Neural progenitor cell (in vitro differentiated cells): ENCODE measurements around the gene CDK18.

Source experiments
- CTCF ChIP-seq: fragments of 200-600 bp; sonication (generic); IDR thresholded peaks from 2 replicates; pipeline ENCODE4 v1.5.1; 2017; ENCODE audit warnings: antibody characterized with exemption, mild to moderate bottlenecking
- EZH2 ChIP-seq: fragments of 200-600 bp; sonication (generic); IDR thresholded peaks from 2 replicates; pipeline ENCODE4 v1.6.1; 2017; ENCODE audit warnings: antibody characterized with exemption, mild to moderate bottlenecking, moderate library complexity

- peak; percentile 88 for TF ChIP-seq CTCF
- TF ChIP-seq EZH2 = no peak
These were observed 16.3 kb upstream of the CDK18 start for GRCh38 chr1:205488074-205488723.
